WI38 (cell line): ENCODE results near the gene NRIP2.

ENCODE experiments used
- H3K4me3 ChIP-seq: 2 replicates; pipeline ENCODE4 v1.5.1; 2011; ENCODE audit warnings: low read depth, mild to moderate bottlenecking, control low read depth, low read length
- CTCF ChIP-seq: IDR thresholded peaks from 2 replicates; pipeline ENCODE4 v1.5.1; 2012; ENCODE audit warnings: low read depth, mild to moderate bottlenecking, control low read depth, low read length

The NRIP2 gene

GRCh38 chr12:2842948-2843347 lies 8.1 kb upstream of the NRIP2 start:
- H3K4me3 ChIP-seq: no peak overlapping the region
- no peak for TF ChIP-seq CTCF

- no peak for TF ChIP-seq CTCF
- H3K4me3 ChIP-seq: no peak overlapping the region
These were observed 6.3 kb upstream of the NRIP2 start for GRCh38 chr12:2841056-2841650.

- no peak overlapping the region for H3K4me3 ChIP-seq
- no peak for TF ChIP-seq CTCF
These were observed 1.7 kb upstream of the NRIP2 start for GRCh38 chr12:2836574-2836973.

GRCh38 chr12:2835691-2836403 lies 1.0 kb upstream of the NRIP2 start:
- no peak overlapping the region for H3K4me3 ChIP-seq
- TF ChIP-seq CTCF: no peak

- no peak for TF ChIP-seq CTCF
- H3K4me3 ChIP-seq: no peak overlapping the region
These were observed 1.0 kb downstream of the NRIP2 start for GRCh38 chr12:2833810-2834209.

GRCh38 chr12:2833327-2833726 lies 1.5 kb downstream of the NRIP2 start:
- TF ChIP-seq CTCF: no peak
- no peak overlapping the region for H3K4me3 ChIP-seq

- H3K4me3 ChIP-seq: no peak overlapping the region
- no peak for TF ChIP-seq CTCF
These were observed 2.2 kb downstream of the NRIP2 start for GRCh38 chr12:2832550-2833127.
